ENCODE results near the gene ADAMTS15. TPM values are rescaled to one million over a fixed set of nuclear protein-coding genes. Genes with fewer than 3 reads are reported as not detected.

The ADAMTS15 gene
- total RNA-seq, 6 experiments from 2014 or later: 0.19 to 1.1 (median 0.31) TPM; not detected in 1

DNA sequence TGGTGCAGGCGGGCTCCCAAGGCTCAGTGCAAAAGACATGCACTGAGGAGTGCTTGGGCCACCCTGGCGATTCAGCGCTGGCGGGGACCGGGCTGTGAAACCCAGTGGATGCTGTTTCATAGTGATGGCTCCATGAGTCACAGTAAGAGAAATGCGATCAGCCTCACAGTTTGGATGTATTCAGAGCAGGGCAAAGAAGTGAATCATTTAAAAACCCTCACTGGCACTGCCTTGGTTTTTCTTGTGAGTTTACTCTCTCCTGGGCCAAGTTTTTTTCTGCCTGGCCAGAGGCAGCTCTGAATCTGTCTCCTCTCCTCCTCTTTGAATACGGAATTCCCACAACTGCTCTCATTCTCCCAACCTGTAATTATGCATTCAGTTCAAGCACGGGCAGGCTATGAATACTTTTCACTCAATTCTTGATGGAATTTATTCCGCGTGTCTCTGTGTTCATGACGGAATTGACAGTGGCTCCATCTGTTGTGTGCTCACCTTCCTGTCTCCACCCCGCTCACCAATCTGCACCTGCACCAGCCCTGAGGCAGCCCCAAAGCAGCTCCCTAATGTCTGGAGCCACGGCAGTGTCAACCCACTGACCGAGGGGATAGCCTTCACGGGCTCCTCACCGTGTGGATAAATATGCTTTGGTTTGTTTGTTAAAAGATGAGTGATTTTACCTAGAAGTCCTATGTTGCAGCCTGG, 34.9 kb upstream of the ADAMTS15 start:
- no peak for TF ChIP-seq POLR2A (IDR thresholded peaks at IDR 0.05)
- TF ChIP-seq, protein P1, sequence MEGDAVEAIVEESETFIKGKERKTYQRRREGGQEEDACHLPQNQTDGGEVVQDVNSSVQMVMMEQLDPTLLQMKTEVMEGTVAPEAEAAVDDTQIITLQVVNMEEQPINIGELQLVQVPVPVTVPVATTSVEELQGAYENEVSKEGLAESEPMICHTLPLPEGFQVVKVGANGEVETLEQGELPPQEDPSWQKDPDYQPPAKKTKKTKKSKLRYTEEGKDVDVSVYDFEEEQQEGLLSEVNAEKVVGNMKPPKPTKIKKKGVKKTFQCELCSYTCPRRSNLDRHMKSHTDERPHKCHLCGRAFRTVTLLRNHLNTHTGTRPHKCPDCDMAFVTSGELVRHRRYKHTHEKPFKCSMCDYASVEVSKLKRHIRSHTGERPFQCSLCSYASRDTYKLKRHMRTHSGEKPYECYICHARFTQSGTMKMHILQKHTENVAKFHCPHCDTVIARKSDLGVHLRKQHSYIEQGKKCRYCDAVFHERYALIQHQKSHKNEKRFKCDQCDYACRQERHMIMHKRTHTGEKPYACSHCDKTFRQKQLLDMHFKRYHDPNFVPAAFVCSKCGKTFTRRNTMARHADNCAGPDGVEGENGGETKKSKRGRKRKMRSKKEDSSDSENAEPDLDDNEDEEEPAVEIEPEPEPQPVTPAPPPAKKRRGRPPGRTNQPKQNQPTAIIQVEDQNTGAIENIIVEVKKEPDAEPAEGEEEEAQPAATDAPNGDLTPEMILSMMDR (IDR thresholded peaks at IDR 0.05): no peak
- DNase-seq (no peak), ATAC-seq (no peak)
- no peak overlapping the region for H3K4me3 ChIP-seq
- no peak overlapping the region for H3K27ac ChIP-seq
- WGBS (ENCODE audit: insufficient coverage, low coverage, low lambda C conversion rate, missing lambda C conversion rate): 77% methylated on average over 9 of the region's 16 CpGs
- H3K27me3 ChIP-seq: no peaks in the 10 kb centered on the region
- no peaks in the 10 kb centered on the region for H3K9me3 ChIP-seq
- intact Hi-C loops (cut with DNase I): no loop called here
- H3K4me1 ChIP-seq: no peaks in the 10 kb centered on the region
- no peaks in the 10 kb centered on the region for H3K36me3 ChIP-seq

GRCh38 chr11:130414107-130415080, 34.1 kb upstream of the ADAMTS15 start:
- ATAC-seq (no peak), DNase-seq (no peak)
- H3K27me3 ChIP-seq: no peaks in the 10 kb centered on the region
- TF ChIP-seq, protein P1 (IDR thresholded peaks at IDR 0.05): no peak
- no peak for TF ChIP-seq POLR2A (IDR thresholded peaks at IDR 0.05)
- no peak overlapping the region for H3K4me3 ChIP-seq
- no peaks in the 10 kb centered on the region for H3K4me1 ChIP-seq
- intact Hi-C loops (cut with DNase I): no loop called here
- WGBS (ENCODE audit: insufficient coverage, low coverage, low lambda C conversion rate, missing lambda C conversion rate): 71% methylated on average over 9 of the region's 24 CpGs
- no peaks in the 10 kb centered on the region for H3K9me3 ChIP-seq
- no peaks in the 10 kb centered on the region for H3K36me3 ChIP-seq
- no peak overlapping the region for H3K27ac ChIP-seq

DNA sequence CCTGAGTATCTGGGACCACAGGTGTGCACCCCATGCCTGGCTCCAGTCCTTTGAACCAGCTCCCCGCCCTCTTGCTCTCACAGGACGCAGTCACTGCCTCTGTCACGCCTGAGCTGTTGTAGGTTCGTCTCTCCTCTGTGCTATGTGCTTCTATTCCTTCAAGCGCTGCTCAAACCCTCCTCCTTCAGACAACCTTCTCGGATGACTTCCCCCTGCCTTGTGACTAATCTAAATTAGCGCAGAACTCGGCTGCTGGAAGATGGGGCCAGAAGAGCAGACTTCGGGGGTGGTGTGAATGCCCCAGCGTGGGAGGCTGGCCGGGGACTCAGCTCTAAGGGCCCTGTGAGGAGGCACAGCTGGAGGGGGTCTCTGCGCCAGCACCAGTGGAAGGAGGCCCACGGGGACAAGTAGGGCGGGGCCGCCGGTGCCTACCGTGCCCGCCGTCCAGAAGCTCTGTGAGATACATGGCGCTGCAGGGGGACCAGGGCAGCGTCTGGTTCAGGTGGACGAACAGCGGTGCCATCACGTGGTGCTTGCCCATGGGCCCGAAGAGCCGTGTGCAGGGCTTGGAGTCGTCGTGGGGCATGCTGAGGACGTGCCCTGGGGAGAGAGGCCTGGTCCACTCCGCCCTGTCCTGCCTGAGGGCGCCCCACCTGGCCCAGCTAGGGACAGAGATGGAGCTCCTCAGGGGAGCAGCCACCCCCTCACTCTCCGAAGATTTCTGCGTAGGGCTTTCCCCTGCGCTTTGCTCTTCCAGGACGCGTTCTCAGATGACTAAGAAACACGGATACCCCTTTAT, 32.5 kb upstream of the ADAMTS15 start:
- DNase-seq (no peak), ATAC-seq (no peak)
- TF ChIP-seq, protein P1 (IDR thresholded peaks at IDR 0.05): no peak
- no peak for TF ChIP-seq POLR2A (IDR thresholded peaks at IDR 0.05)
- no peaks in the 10 kb centered on the region for H3K27me3 ChIP-seq
- H3K36me3 ChIP-seq: no peaks in the 10 kb centered on the region
- H3K4me1 ChIP-seq: peaks cover 0 to 3% (median 0%) of the 10 kb centered on the region in 4 donors
- WGBS (ENCODE audit: insufficient coverage, low coverage, low lambda C conversion rate, missing lambda C conversion rate): 81% methylated on average over 12 of the region's 37 CpGs
- H3K4me3 ChIP-seq: no peak overlapping the region
- H3K9me3 ChIP-seq: no peaks in the 10 kb centered on the region
- intact Hi-C loops (cut with DNase I): no loop called here
- H3K27ac ChIP-seq: no peak overlapping the region

GRCh38 chr11:130416530-130416882, 31.9 kb upstream of the ADAMTS15 start:
- intact Hi-C loops (cut with DNase I): no loop called here
- Histone ChIP-seq H3K27me3 (no peaks in the 10 kb centered on the region), H3K4me1 (peaks cover 0 to 3% (median 0%) of the 10 kb centered on the region in 4 donors), H3K36me3 (no peaks in the 10 kb centered on the region), H3K9me3 (no peaks in the 10 kb centered on the region), H3K4me3 (no peak overlapping the region), H3K27ac (no peak overlapping the region)
- TF ChIP-seq POLR2A (IDR thresholded peaks at IDR 0.05): no peak
- TF ChIP-seq, protein P1 (IDR thresholded peaks at IDR 0.05): no peak
- no peak for ATAC-seq
- WGBS (ENCODE audit: insufficient coverage, low coverage, low lambda C conversion rate, missing lambda C conversion rate): 75% methylated on average over 4 of the region's 12 CpGs
- DNase-seq: no peak
